ENCODE results near the gene GPR146.

DNA sequence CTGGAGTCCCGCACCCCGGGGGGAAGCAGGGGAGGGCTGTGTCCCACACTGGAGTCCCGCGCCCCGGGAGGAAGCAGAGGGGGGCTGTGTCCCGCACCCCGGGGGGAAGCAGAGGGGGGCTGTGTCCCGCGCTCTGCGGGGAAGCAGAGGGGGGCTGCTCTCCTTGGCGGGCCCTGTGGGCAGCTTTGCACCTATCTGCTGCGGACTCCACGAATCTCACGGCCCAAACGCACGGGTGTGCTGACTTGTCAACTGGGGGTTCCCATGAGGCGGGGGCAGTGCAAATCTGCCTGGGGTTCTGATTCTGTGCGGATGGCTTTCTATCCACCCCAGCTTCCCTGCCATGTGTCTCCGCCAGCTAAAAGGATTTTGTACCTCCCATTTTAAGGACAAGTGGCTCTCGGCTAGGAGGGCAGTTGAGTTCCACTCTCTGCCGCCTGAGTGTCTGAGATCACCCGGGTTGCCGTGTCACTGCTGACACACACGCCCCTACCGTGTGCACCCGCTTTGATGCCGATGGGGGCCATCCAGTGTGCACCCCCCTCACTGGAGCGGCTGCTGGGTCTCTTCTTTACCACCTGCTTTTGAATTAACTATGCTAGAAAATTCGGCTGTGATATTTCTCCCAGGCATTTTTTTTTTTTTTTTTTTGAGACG is 64.0 kb downstream of the GPR146 start:
- TF ChIP-seq, protein P1, sequence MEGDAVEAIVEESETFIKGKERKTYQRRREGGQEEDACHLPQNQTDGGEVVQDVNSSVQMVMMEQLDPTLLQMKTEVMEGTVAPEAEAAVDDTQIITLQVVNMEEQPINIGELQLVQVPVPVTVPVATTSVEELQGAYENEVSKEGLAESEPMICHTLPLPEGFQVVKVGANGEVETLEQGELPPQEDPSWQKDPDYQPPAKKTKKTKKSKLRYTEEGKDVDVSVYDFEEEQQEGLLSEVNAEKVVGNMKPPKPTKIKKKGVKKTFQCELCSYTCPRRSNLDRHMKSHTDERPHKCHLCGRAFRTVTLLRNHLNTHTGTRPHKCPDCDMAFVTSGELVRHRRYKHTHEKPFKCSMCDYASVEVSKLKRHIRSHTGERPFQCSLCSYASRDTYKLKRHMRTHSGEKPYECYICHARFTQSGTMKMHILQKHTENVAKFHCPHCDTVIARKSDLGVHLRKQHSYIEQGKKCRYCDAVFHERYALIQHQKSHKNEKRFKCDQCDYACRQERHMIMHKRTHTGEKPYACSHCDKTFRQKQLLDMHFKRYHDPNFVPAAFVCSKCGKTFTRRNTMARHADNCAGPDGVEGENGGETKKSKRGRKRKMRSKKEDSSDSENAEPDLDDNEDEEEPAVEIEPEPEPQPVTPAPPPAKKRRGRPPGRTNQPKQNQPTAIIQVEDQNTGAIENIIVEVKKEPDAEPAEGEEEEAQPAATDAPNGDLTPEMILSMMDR (conservative IDR thresholded peaks at IDR 0.05 in 1 of 2, IDR thresholded peaks at IDR 0.05 in 1 of 2; ENCODE audit: low read depth in 1 of 2, low read length in 2 of 2): no peak
- no peak for TF ChIP-seq EZH2 (IDR thresholded peaks at IDR 0.05; ENCODE audit: low read length, missing control alignments)
